Measurements from ENCODE around the gene LCN15. TPM values are rescaled to one million over a fixed set of nuclear protein-coding genes. Genes with fewer than 3 reads are reported as not detected.

Gene LCN15
- polyA plus RNA-seq, 3 donors: not detected

DNA sequence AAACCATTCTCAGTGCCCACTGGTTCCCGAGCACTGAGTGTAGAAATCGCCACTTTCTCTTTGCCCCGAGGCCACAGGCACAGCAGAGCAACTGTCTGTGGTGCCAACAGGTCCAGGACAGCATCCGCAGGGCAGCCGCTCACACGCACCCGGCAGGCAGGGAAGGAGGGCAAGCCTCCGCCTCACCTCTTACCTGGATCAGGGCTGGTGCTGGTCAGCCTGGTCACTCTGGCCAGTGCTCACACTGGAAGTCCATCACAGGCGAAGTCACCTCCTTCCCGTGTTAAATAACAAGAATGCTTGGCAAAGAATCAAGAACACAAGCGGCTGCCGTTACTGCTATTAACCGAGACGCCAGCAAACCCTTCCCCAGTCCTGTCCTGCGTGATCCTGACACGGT is 38.2 kb downstream of the LCN15 start:
- Histone ChIP-seq H3K9me3 (replicated peaks in 1 of 2; ENCODE audit: control insufficient read depth in 1 of 2, insufficient read depth in 1 of 2, low read length in 2 of 2) (no peaks in the 10 kb centered on the region), H3K27me3 (ENCODE audit: control insufficient read depth in 2 of 2, insufficient read depth in 2 of 2, low read length in 2 of 2) (peaks cover 0 to 9% of the 10 kb centered on the region in 2 donors), H3K4me2 (replicated peaks; ENCODE audit: extremely low read depth, low read length, poor library complexity, severe bottlenecking) (peak overlapping the region; percentile 85), H3K36me3 (replicated peaks in 1 of 2; ENCODE audit: control insufficient read depth in 1 of 2, insufficient read depth in 2 of 2, low read length in 2 of 2) (peaks cover 43 to 48% of the 10 kb centered on the region in 2 donors), H3K9ac (ENCODE audit: insufficient read depth, low read length, poor library complexity, severe bottlenecking) (peak overlapping the region; percentile 5), H3K4me3 (replicated peaks in 1 of 3; ENCODE audit: low read depth in 2 of 3, low read length in 3 of 3) (peak overlapping the region in 1 of 3 experiments; percentile 89), H2AFZ (ENCODE audit: insufficient read depth, low read depth, low read length, poor library complexity, severe bottlenecking) (no peak overlapping the region), H3K4me1 (ENCODE audit: control insufficient read depth in 1 of 2, insufficient read depth in 2 of 2, low read length in 2 of 2) (peaks cover 26 to 38% of the 10 kb centered on the region in 2 donors), H3K27ac (ENCODE audit: low read depth in 1 of 2, low read length in 2 of 2) (peak overlapping the region in 1 of 2 donors; percentile 87), H3K79me2 (ENCODE audit: insufficient read depth, low read length) (peaks cover 58% of the 10 kb centered on the region), H4K20me1 (ENCODE audit: insufficient read depth, low read length) (peaks cover 68% of the 10 kb centered on the region)
- WGBS (ENCODE audit: insufficient coverage): 84% methylated on average over 16 of the region's 16 CpGs
- peak overlapping the region; percentile 96 to 97 for H3K4me3 Mint-ChIP-seq
- H3K36me3 Mint-ChIP-seq: peaks cover 30 to 44% of the 10 kb centered on the region in 2 donors
- no peak for DNase-seq
- TF ChIP-seq, protein P1, sequence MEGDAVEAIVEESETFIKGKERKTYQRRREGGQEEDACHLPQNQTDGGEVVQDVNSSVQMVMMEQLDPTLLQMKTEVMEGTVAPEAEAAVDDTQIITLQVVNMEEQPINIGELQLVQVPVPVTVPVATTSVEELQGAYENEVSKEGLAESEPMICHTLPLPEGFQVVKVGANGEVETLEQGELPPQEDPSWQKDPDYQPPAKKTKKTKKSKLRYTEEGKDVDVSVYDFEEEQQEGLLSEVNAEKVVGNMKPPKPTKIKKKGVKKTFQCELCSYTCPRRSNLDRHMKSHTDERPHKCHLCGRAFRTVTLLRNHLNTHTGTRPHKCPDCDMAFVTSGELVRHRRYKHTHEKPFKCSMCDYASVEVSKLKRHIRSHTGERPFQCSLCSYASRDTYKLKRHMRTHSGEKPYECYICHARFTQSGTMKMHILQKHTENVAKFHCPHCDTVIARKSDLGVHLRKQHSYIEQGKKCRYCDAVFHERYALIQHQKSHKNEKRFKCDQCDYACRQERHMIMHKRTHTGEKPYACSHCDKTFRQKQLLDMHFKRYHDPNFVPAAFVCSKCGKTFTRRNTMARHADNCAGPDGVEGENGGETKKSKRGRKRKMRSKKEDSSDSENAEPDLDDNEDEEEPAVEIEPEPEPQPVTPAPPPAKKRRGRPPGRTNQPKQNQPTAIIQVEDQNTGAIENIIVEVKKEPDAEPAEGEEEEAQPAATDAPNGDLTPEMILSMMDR (IDR thresholded peaks at IDR 0.05): no peak
- peaks cover 6 to 12% (median 8%) of the 10 kb centered on the region in 3 donors for H3K27me3 Mint-ChIP-seq (ENCODE audit: low read depth in 3 of 3)
- intact Hi-C loops (cut with micrococcal nuclease): loop anchor here (5.0 to 10.0 kb wide), 2 partner anchors 39 to 241 kb away; partner anchors contain the start of genes AGPAT2 (in 2 of the 2) and SEC16A (in 1 of the 2)
- peaks cover 35% of the 10 kb centered on the region for H3K4me1 Mint-ChIP-seq
- peak overlapping the region in 6 of 7 donors; percentile 13 to 96 (median 83) for H3K27ac Mint-ChIP-seq
- no peaks in the 10 kb centered on the region for H3K9me3 Mint-ChIP-seq

DNA sequence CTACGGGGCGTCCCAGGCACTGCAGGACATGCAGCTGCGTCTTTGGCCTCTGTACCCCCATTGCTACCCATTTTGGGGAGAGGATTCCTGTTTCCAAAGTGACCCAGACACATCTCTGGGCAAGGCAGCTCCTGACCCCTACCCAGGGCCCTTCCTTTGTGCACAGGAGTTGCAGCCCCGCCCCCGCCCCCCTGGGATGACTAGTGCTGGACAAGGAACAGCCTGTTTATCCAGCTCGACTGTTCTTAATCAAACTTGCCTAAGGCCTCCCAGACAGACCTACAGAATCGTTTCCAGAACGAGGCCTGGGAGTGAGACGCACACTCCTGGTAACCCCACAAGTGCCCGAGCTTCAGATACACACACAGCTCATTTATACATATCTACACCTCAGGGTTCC is 38.7 kb downstream of the LCN15 start:
- peaks cover 31 to 46% of the 10 kb centered on the region in 2 donors for H3K36me3 Mint-ChIP-seq
- H3K27me3 ChIP-seq (ENCODE audit: control insufficient read depth in 2 of 2, insufficient read depth in 2 of 2, low read length in 2 of 2): peaks cover 0 to 9% of the 10 kb centered on the region in 2 donors
- H3K79me2 ChIP-seq (ENCODE audit: insufficient read depth, low read length): peaks cover 58% of the 10 kb centered on the region
- H3K36me3 ChIP-seq (replicated peaks in 1 of 2; ENCODE audit: control insufficient read depth in 1 of 2, insufficient read depth in 2 of 2, low read length in 2 of 2): peaks cover 45 to 48% of the 10 kb centered on the region in 2 donors
- no peak overlapping the region for H3K27ac Mint-ChIP-seq
- H2AFZ ChIP-seq (ENCODE audit: insufficient read depth, low read depth, low read length, poor library complexity, severe bottlenecking): no peak overlapping the region
- TF ChIP-seq, protein P1 (IDR thresholded peaks at IDR 0.05): no peak
- H3K27me3 Mint-ChIP-seq (ENCODE audit: low read depth in 3 of 3): peaks cover 6 to 12% (median 8%) of the 10 kb centered on the region in 3 donors
- H3K9me3 Mint-ChIP-seq: no peaks in the 10 kb centered on the region
- peaks cover 37% of the 10 kb centered on the region for H3K4me1 Mint-ChIP-seq
- peaks cover 26 to 38% of the 10 kb centered on the region in 2 donors for H3K4me1 ChIP-seq (ENCODE audit: control insufficient read depth in 1 of 2, insufficient read depth in 2 of 2, low read length in 2 of 2)
- DNase-seq: no peak
- H3K9me3 ChIP-seq (replicated peaks in 1 of 2; ENCODE audit: control insufficient read depth in 1 of 2, insufficient read depth in 1 of 2, low read length in 2 of 2): no peaks in the 10 kb centered on the region
- H3K4me3 ChIP-seq (replicated peaks in 1 of 3; ENCODE audit: low read depth in 2 of 3, low read length in 3 of 3): no peak overlapping the region
- intact Hi-C loops (cut with micrococcal nuclease): loop anchor here (5.0 to 10.0 kb wide), 2 partner anchors 38 to 241 kb away; partner anchors contain the start of genes AGPAT2 (in 2 of the 2) and SEC16A (in 1 of the 2)
- H3K4me2 ChIP-seq (replicated peaks; ENCODE audit: extremely low read depth, low read length, poor library complexity, severe bottlenecking): peak overlapping the region; percentile 85
- 76% methylated on average over 7 of the region's 10 CpGs for WGBS (ENCODE audit: insufficient coverage)
- H3K27ac ChIP-seq (ENCODE audit: low read depth in 1 of 2, low read length in 2 of 2): no peak overlapping the region
- H3K9ac ChIP-seq (ENCODE audit: insufficient read depth, low read length, poor library complexity, severe bottlenecking): no peak overlapping the region
- no peak overlapping the region for H3K4me3 Mint-ChIP-seq
- H4K20me1 ChIP-seq (ENCODE audit: insufficient read depth, low read length): peaks cover 73% of the 10 kb centered on the region
